HG03159 (cell line): ENCODE data around the gene PCDHGC5.

Source experiments
- ATAC-seq: cut with Tn5 transposase; IDR thresholded peaks from one replicate; pipeline ENCODE4 v1.9.1; 2021; ENCODE audit warnings: mild to moderate bottlenecking, moderate library complexity; ENCODE audit not compliant: unreplicated experiment

The PCDHGC5 gene

GRCh38 chr5:141527426-141527825, 38.5 kb downstream of the PCDHGC5 start:
- ATAC-seq, result no peak

GRCh38 chr5:141528291-141528984, 39.6 kb downstream of the PCDHGC5 start:
- ATAC-seq, result no peak

GRCh38 chr5:141529002-141529401, 40.1 kb downstream of the PCDHGC5 start:
- peak; percentile 41 for ATAC-seq

GRCh38 chr5:141529873-141530272, 41.0 kb downstream of the PCDHGC5 start:
- peak; percentile 47 for ATAC-seq

- no peak for ATAC-seq
Measured at GRCh38 chr5:141532726-141533125, 43.8 kb downstream of the PCDHGC5 start.

- ATAC-seq, result no peak
Measured at GRCh38 chr5:141533897-141534296, 45.0 kb downstream of the PCDHGC5 start.

- no peak for ATAC-seq
Measured at GRCh38 chr5:141534492-141535213, 45.8 kb downstream of the PCDHGC5 start.
